ENCODE results near the gene DAB1. TPM values are rescaled to one million over a fixed set of nuclear protein-coding genes. Genes with fewer than 3 reads are reported as not detected.

DAB1 gene
- total RNA-seq, 4 donors from 2014 or later = under 0.01 to 5.9 (median 0.61) TPM

DNA sequence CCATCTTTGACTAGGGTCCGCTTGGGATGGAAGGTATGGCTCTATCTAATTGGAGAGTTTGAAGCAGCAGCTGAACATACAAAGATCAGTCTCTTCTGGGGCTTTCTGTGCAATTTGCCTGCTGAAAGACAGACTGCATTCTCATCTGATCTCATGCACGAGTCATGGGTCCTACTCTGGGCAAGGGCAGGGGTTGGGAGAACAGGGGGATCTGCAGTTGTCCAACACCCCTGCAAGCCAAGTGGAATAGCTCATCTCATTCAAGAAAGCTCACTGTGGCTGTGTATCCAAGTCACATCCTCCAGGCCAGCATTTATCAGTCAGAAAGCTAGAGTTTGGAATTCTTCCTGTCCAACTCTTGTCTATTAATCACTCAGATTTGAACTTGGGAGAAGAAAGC is 280.9 kb downstream of the DAB1 start:
- Histone ChIP-seq H3K4me3 (no peak overlapping the region), H3K27ac (no peak overlapping the region), H3K27me3 (no peaks in the 10 kb centered on the region), H3K36me3 (no peaks in the 10 kb centered on the region), H3K4me1 (no peaks in the 10 kb centered on the region), H3K9me3 (no peaks in the 10 kb centered on the region)
- no peak for DNase-seq
- intact Hi-C loops (cut with DNase I; ENCODE audit: low total_unique reads) = no loop called here
- no peak for TF ChIP-seq POLR2A (IDR thresholded peaks at IDR 0.05)
- TF ChIP-seq, protein P1, sequence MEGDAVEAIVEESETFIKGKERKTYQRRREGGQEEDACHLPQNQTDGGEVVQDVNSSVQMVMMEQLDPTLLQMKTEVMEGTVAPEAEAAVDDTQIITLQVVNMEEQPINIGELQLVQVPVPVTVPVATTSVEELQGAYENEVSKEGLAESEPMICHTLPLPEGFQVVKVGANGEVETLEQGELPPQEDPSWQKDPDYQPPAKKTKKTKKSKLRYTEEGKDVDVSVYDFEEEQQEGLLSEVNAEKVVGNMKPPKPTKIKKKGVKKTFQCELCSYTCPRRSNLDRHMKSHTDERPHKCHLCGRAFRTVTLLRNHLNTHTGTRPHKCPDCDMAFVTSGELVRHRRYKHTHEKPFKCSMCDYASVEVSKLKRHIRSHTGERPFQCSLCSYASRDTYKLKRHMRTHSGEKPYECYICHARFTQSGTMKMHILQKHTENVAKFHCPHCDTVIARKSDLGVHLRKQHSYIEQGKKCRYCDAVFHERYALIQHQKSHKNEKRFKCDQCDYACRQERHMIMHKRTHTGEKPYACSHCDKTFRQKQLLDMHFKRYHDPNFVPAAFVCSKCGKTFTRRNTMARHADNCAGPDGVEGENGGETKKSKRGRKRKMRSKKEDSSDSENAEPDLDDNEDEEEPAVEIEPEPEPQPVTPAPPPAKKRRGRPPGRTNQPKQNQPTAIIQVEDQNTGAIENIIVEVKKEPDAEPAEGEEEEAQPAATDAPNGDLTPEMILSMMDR (IDR thresholded peaks at IDR 0.05) = no peak

DNA sequence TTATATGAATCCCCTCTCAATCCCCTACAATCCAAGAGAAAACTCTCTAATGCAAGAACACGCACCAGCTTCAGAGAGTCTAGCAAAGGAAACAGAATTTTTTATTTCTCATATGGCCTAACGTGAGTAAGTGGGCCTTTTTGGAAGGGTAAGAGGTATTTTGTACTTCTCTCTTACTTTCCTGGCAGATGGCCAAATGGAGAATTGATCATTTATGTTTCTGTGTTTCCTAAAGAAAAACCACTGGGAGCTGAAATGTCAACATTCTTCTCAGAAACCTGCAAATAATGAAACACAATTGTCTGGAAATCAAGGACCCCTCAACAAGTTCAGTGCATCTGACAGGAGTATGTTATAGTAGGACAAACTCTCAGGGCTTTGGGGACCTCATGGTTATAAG is 281.7 kb downstream of the DAB1 start:
- Histone ChIP-seq H3K36me3 (no peaks in the 10 kb centered on the region), H3K9me3 (no peaks in the 10 kb centered on the region), H3K4me3 (no peak overlapping the region), H3K4me1 (no peaks in the 10 kb centered on the region), H3K27ac (no peak overlapping the region), H3K27me3 (no peaks in the 10 kb centered on the region)
- TF ChIP-seq POLR2A (IDR thresholded peaks at IDR 0.05) = no peak
- TF ChIP-seq, protein P1 (IDR thresholded peaks at IDR 0.05) = no peak
- no peak for DNase-seq
- intact Hi-C loops (cut with DNase I; ENCODE audit: low total_unique reads) = no loop called here

DNA sequence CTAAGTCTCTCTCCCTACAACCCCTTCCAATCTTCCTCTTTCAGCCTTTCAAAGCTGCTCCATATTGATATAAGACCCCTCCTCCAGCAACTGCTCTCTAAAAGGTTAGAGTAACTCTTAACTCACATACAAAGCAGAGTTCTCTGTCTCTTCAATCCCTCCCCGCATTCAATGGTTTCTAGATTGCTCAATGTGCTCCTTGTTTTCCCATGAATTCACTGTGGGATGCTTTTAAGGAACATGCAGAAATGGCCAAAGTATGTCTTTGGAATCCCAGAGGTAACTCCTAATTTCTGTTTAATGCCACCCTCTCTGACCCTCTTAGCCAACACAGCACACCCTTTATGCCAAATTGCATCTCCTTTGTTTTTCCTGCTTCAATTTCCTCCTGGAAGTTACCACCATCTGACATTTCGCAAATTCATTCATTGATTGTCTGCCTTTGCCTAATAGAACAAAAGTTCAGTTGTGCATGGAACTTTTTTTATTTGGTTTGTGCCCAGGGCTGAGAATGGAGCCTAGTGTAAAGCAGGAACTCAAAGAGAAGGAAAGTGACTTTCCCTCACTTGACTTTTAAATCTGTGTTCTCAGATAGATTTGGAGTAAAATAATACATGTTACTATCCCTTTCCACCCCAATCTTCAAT is 285.3 kb downstream of the DAB1 start:
- no peak for DNase-seq
- Histone ChIP-seq H3K36me3 (no peaks in the 10 kb centered on the region), H3K9me3 (no peaks in the 10 kb centered on the region), H3K27me3 (no peaks in the 10 kb centered on the region), H3K4me3 (no peak overlapping the region), H3K27ac (no peak overlapping the region), H3K4me1 (no peaks in the 10 kb centered on the region)
- TF ChIP-seq, protein P1 (IDR thresholded peaks at IDR 0.05) = no peak
- TF ChIP-seq POLR2A (IDR thresholded peaks at IDR 0.05) = no peak
- intact Hi-C loops (cut with DNase I; ENCODE audit: low total_unique reads) = no loop called here

DNA sequence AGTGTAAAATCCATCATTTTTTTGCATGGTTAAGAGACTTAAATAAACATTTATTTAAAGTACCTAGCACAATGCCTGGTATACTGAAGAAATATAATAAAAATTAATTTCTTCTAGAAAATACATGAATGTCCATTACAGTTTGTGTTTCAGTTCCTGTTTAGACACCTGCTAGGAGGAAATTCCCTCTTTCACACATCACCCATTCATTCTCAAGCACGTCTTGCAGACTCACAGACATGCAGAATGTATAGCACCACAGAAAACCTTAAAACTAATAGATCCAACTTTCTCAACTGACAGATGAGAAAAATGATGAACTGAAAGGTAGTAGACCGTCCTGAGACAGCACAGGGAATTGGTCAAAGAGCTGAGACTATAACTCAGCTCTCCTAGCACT is 285.9 kb downstream of the DAB1 start:
- intact Hi-C loops (cut with DNase I; ENCODE audit: low total_unique reads) = no loop called here
- Histone ChIP-seq H3K4me3 (no peak overlapping the region), H3K27ac (no peak overlapping the region), H3K27me3 (no peaks in the 10 kb centered on the region), H3K4me1 (no peaks in the 10 kb centered on the region), H3K36me3 (no peaks in the 10 kb centered on the region), H3K9me3 (no peaks in the 10 kb centered on the region)
- TF ChIP-seq, protein P1 (IDR thresholded peaks at IDR 0.05) = no peak
- no peak for TF ChIP-seq POLR2A (IDR thresholded peaks at IDR 0.05)
- DNase-seq = no peak

DNA sequence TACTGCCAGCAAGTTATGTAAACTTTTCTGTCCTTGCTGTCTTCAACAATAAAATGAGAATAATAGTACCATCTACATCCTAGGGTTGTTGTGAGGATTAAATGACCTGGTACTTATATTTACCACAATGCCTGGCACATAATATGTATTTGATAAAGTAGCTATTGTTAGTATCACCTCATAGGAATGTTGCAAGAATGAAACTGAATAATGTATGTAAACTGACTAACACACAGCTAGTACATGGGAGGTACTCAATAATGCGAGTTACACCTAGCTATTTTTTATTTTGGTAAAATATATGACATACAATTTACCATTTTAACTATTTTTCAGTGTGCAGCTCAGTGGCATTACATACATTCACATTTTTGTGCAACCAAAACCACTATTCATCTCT is 289.1 kb downstream of the DAB1 start:
- intact Hi-C loops (cut with DNase I; ENCODE audit: low total_unique reads) = no loop called here
- H3K27ac ChIP-seq = no peak overlapping the region
- H3K9me3 ChIP-seq = no peaks in the 10 kb centered on the region
- no peaks in the 10 kb centered on the region for H3K4me1 ChIP-seq
- TF ChIP-seq POLR2A (IDR thresholded peaks at IDR 0.05) = no peak
- TF ChIP-seq, protein P1 (IDR thresholded peaks at IDR 0.05) = no peak
- DNase-seq = no peak
- H3K36me3 ChIP-seq = no peaks in the 10 kb centered on the region
- no peaks in the 10 kb centered on the region for H3K27me3 ChIP-seq
- no peak overlapping the region for H3K4me3 ChIP-seq
